Measurements from ENCODE around the gene HMGCR. TPM values are rescaled to one million over a fixed set of nuclear protein-coding genes. Genes with fewer than 3 reads are reported as not detected.
"Not testable (repeated sequence)": the region's sequence is repeated elsewhere in the genome, so short reads cannot be mapped to it uniquely, and the experiment has no call there.

HMGCR gene
- total and polyA plus RNA-seq, 9 of the 15 experiments (the other 6 are each of a cell fraction or from before 2014, with no cell fraction given) = 29.5 to 155 (median 61.5) TPM

- TF ChIP-seq MGA (IDR thresholded peaks at IDR 0.05) (peak; percentile 90), ILK (tag; IDR thresholded peaks at IDR 0.05; ENCODE audit: borderline replicate concordance, low read depth) (no peak), NKRF (IDR thresholded peaks at IDR 0.05; ENCODE audit: borderline replicate concordance) (0 out of 2 replicates have a peak, but pooled peaks have one; percentile 30), SMARCB1 (IDR thresholded peaks at IDR 0.05; ENCODE audit: insufficient read length, low read depth) (no peak), TAL1 (IDR thresholded peaks at IDR 0.05) (no peak), ZNF23 (CRISPR knock-in tag; IDR thresholded peaks at IDR 0.05) (no peak)
These were observed at the start of gene HMGCR (continued) for GRCh38 chr5:75336615-75337336.

- DNase-seq (ENCODE audit: extremely low read depth in 1 of 4, low spot score in 3 of 4); in situ Hi-C loops (cut with MboI): not testable (repeated sequence)
These were observed 45.2 kb upstream of the HMGCR start for GRCh38 chr5:75291844-75292243.

More at GRCh38 chr5:75291844-75292243, 45.2 kb upstream of the HMGCR start:
- intact Hi-C loops (cut with micrococcal nuclease); H3K9me3 ChIP-seq (replicated peaks; ENCODE audit: control insufficient read depth, insufficient read depth, low read depth, low read length); CTCF ChIA-PET (ENCODE audit: low intra/inter-chr PET ratio); H3K79me2 ChIP-seq (ENCODE audit: control insufficient read depth, insufficient read depth, low read length); H3K9ac ChIP-seq (ENCODE audit: insufficient read depth in 1 of 2, low read depth in 2 of 2, low read length in 2 of 2); H3K4me3 ChIP-seq; H3K27me3 ChIP-seq (ENCODE audit: control insufficient read depth in 2 of 2, insufficient read depth in 2 of 2, low read length in 2 of 2); ATAC-seq; FAIRE-seq; BruUV-seq (replicated peaks); H3K4me2 ChIP-seq (ENCODE audit: insufficient read depth, low read length); H2AFZ ChIP-seq (ENCODE audit: low read depth, low read length); H3K27ac ChIP-seq (ENCODE audit: extremely low read depth, low read depth, low read length); H3K36me3 ChIP-seq (ENCODE audit: control insufficient read depth, insufficient read depth, low read length); H4K20me1 ChIP-seq (replicated peaks; ENCODE audit: control insufficient read depth, insufficient read depth, low read length); H3K4me1 ChIP-seq (replicated peaks in 1 of 2; ENCODE audit: control insufficient read depth in 2 of 2, insufficient read depth in 2 of 2, low read length in 2 of 2); H3K9me1 ChIP-seq (ENCODE audit: control insufficient read depth, insufficient read depth, low read length): not testable (repeated sequence)
- POLR2A ChIA-PET = interaction anchor here (0.6 to 0.9 kb wide), 2 partner anchors 23 to 59 kb away, joined by 3 read pairs; no protein-coding TSS in a partner anchor
- WGBS (ENCODE audit: insufficient coverage, low coverage, missing lambda C conversion rate) = 3% methylated on average over 3 of the region's 3 CpGs

Data from K562 (cell line).